Superior temporal gyrus (tissue), 1 donor: ENCODE data around the gene ASPG.
A peak's percentile ranks its signal among the peaks of the same experiment; 100 is the strongest.

Experiments
- DNase-seq: peaks from one replicate; pipeline ENCODE4 v3.0.0-alpha.2; 2016; ENCODE audit errors: extremely low spot score

Gene ASPG

DNA sequence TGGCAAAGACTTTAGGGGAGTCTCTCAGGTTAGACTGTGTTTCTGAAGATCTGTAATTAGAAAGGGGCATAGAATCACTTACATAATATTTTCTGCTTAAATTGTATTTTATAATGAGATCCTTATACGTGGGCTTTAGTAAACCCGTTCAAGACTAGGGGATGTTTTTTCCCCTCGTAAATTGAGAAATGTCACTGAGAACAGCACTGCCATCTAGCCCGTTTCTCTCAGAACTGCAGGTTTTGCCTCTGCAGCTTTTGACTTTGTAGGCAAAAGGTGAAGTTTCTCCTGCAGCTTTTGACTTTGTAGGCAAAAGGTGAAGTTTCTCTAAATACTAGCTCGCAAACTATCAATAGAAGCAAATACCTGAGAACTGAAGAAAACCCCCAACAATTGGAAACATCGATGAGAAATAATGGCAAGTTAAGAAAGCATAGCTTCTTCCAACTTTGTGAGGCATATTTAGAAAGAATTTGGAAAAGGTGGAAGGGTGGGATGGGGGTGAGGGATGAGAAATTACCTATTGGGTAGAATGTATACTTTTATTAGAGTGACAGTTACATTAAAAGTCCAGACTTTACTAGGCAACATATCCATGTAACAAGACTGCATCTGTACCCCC is 9.9 kb upstream of the ASPG start:
- DNase-seq, result peak; percentile 23

- no peak for DNase-seq
Observed at GRCh38 chr14:104076743-104077142, 8.8 kb upstream of the ASPG start.

DNA sequence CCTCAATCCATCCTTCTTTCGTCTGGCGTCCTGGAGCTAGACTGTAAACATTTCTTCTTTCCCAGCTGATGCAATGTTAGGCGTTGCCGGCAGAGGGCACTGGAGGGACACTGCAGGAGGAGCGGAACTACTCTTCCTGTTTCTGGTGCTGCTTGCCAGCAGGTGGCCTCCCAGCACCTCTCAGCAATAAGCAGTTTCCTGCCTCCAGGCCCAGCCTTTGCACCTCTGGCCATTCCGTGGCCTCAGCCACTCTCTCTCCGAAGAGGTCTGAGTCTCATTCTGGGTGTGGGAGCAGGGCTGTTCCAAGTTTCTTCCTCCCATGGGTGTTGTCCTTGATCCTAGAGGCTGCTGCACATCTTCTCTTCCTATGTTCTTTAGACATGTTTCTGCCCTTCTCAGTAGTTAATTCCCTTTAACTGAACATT is 7.5 kb upstream of the ASPG start:
- peak; percentile 92 for DNase-seq

DNA sequence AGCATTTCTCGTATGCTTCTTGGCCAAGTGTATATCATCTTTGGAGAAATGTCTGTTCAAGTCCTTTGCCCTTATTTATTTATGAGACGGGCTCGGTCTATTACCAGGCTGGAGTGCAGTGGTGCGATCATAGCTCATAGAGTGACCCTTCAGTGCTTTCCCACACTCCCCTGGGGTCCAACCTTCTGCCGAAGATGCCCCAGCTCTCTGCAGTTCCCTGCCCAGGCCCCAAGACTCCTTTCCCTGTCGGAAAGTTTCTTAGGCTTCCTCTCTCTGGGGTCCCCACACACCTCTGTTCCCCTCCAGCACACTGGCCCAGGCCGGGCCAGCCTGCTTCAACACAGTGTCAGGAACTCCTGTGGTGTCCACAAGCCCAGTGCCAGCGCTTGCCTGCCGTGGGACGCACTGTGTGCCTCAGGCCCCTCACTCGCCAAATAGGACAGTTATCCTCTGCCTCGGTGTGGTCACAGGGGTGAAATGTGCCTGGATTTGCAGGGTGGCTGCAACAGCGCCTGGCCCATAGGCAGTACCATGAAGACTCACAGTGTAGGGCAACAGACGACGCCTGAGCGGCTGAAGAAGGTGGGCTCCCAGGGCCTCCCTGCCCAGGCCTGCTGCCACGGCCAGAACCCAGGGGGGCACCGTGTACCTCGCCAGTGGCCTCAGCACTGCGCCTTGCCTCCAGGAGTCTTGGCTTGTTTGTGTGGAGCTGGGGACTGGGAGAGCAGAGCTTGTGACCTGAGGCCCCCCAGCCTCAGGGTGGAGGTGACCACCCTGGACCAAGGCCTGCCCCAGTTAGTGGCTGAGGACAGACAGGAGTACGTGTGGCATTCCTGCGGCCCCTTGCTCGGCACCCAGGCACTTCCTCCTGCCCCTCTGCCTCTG is 4.9 kb upstream of the ASPG start:
- no peak for DNase-seq

GRCh38 chr14:104081261-104081835 is 4.2 kb upstream of the ASPG start:
- DNase-seq, result no peak

GRCh38 chr14:104081951-104082464 is 3.5 kb upstream of the ASPG start:
- DNase-seq, result no peak

- no peak for DNase-seq
Observed at GRCh38 chr14:104082807-104083206, 2.7 kb upstream of the ASPG start.

DNA sequence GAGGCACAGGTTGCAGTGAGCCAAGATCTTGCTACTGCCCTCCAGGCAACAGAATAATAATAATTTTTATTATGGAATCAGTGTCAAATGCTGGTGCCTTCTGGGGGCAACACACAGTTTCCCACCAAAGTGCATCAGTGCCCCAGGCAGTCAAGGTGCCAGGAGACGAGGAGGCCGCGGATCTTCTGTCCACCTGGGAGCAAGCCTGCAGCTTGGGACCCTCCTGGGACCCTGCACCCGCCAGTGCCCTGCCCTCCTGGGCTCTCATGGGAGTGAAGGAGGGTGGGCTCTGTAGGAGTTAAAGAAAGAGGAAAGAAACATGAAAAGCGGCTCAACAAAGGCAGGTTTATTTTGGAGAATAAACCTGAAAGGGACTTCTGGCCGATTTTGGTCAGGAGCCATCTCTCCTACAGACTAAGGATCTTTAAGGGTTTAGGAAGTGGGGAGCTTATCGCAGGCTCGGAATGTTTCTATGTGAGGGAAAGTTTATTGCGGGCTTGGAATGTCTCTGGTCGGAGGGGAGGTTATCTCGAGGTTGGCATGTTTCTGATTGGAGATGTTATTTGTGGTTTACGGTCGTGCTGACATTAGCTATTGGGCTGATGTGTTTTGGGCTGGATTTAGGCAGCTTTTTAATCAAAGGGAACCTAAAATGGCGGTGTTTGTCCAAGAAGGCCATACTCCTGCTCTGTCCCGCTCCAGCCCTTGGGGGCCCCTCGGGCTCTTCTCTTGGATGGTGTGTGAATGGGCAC is 1.1 kb upstream of the ASPG start:
- DNase-seq, result no peak

- no peak for DNase-seq
Observed at GRCh38 chr14:104085889-104086201, 345 bp downstream of the ASPG start.

DNA sequence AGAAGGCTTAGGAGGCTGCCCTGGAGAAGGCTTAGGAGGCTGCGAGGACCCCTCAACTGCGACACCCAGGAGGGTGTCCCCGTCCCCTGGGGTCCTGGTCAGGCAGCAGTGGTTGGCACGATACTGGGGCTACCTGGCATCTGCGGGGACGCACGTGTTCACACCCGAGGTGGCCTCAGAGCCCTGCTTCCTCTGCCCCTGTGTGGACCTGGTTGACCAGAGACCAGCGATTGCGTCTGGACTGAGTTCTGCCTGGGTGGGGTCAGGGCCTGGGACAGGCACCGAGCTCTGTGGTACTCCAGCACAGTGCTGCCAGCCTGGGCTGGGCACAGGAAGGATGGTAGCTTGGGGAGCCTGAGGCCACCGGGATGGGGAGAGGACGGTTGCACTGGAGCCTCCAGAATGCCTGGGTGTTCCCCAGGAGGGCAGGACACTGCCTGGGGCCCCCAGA is 735 bp downstream of the ASPG start:
- DNase-seq, result no peak

GRCh38 chr14:104086661-104087461 is 1.4 kb downstream of the ASPG start:
- no peak for DNase-seq

DNA sequence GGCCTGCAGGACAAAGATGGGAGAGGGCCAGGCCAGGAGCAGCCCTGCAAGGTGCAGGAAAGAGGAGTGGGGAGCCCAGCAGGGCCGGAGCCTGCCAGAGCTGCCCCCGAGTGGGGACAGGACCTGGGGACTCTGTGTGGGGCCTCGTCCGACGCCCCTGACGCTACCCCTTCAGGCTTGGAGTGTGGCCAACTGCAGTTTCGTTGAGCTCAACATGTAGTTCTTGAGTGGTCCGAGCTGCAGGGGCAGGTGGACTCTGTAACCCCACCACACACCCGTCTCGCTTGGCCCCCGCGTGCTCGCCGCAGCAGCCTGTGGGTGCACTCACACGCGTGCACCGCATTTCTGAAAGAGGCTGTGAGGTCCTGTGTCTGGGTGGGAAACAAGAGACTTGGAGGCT is 2.0 kb downstream of the ASPG start:
- no peak for DNase-seq

- DNase-seq, result no peak
Observed at GRCh38 chr14:104087981-104088850, 2.7 kb downstream of the ASPG start.

DNA sequence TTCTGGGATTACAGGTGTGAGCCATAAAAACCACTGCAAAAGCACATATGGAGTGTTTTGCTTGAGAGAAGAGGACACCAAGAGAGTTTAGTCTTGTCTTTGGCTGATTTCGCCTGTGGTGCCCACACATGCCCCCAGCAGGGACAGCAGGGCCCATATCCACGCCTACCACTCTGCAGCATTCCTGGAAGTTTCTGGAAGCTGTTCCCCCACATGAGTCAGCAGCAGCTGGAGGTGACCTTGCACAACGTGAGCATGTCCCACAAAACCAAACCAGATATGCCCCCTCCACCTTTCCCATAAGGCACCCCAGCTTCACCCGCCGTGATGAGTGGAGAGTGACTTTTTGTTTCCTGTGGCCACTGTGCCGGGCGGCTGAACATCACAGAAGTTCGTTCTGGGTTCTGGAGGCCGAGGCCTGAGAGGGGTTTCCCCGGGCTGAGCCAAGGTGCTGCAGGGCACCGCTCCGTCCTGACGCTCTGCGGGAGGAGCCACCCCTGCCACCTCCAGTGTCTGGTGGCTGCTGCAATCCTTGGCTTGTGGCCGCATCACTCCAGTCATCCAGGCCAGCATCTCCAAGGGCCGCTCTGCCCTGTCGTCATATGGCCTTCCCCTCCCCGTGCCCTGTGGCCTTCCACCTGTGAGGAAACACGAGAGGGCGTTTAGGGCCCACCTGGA is 4.7 kb downstream of the ASPG start:
- DNase-seq, result no peak

- DNase-seq, result no peak
Observed at GRCh38 chr14:104091061-104091926, 5.8 kb downstream of the ASPG start.

DNA sequence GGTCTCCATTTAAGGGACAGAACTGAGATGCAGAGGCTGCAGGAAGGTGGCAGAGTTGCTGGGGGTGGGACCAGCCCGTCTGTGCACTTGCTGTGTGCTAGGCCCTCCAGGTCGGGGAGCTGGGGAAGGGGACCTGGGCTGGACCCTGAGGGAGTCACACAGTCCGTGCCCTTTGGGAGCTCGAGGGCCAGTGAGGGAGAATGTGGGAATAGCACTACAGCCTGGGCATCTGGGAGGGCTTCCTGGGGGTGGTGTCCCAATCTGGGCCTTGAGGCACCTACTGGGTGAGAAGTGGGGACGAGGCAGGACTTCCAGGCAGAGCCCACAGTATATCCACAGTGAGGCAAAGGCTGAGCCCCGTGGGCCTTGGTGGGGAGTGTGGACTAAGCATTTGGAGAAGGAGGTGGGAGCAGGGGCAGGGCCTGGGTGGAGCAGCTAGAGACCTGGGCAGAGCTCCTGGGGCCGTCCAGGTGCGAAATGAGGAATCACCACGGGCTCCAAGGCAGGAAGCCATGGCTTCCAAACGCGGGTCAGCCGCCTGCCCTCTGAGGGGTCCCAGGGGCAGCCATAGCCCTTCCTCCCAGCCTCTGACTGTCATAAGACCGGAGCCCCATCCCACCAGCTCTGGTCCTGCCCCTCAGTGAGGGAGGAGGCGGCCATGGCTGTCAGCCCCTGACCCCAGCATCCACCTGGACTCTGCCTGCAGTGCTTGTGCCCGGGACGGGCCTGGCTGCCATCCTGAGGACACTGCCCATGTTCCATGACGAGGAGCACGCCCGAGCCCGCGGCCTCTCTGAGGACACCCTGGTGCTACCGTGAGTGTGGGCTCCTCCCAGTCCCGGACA is 6.6 kb downstream of the ASPG start:
- no peak for DNase-seq

GRCh38 chr14:104092931-104093365 is 7.4 kb downstream of the ASPG start:
- DNase-seq, result no peak
